ENCODE measurements around the gene LRG1.

LRG1 gene

DNA sequence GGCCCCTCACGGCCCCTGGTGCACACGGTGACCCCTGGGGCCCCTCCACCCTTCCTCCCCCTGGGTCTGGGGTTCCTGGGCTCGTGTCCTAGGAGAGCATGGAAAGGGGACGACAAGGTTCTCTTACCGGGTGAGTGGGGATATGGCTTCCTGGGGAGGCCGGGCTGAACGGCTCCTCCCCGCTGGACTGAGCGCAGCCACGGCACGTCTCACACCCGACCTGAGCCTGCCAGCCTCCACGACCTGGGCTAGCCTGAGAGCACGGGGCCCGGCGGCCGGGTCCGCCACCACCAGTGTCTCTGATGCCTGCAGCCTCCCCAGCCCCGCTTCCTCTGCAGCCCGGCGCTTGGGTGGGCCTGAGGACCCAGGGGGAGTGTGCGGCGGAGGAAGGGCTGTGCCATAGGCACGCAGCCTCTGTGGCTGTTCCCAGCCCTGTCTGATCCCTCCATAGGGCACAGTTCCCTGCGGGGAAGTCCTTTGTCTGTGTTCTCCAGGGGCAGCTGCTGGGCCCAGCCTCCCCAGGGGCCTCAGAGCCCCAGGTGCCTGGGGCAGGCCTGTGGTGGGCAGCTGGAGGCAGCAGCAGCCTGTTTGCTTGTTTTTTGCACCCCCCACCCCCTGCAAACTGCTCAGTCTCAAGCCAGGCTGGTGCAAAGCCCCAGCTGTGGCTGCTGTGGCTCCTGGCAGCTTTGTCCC is 36.6 kb downstream of the LRG1 start:
- Mint-ChIP-seq H3K4me1 (peaks cover 14% of the 10 kb centered on the region), H3K36me3 (peaks cover 27% of the 10 kb centered on the region), H3K9me3 (no peaks in the 10 kb centered on the region), H3K4me3 (no peak overlapping the region), H3K27ac (no peak overlapping the region)
- no peak for ATAC-seq
- DNase-seq (ENCODE audit: low spot score in 2 of 2), result no peak

DNA sequence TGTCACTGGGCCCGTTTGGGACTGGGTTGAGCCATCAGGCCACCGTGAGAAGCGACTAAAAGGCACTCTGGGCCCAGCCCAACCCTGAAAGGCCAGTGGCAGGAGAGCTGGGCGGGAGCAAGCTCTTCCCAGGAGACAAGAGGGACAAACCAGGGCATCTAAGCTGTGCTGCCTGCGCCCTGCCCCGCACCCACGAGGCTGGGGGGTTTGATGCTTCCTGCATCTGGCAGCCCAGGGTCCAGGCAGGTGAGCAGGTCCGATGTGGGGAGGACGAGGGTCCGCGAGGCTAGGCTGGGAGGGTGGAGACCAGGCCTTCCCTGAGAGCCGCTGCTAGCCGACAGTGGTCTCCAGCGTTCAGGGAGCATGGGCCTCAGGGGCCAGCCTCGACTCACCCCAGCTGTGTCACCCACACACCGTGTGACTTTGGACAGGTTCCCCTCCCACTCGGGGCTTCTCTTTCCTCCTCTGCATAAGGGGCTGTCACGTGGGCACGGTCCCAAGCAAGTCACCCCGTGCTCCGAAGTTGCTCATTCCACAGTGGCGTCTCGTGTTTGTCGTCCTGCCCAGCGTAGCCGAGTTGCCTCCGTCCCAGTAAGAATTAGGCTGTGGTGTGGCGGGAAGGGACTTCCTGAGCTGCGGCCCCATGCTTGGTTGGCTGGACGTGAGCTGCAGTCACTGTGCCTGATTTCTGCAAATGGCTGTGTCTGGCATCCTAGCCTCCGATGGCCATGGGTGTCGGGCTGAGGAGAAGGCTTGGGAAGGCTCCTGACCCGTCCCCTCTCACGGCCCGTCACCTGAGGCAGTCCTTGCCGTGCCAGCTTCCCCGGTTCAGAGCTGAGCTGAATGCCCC is 37.3 kb downstream of the LRG1 start:
- DNase-seq (ENCODE audit: low spot score in 2 of 2), result no peak
- Mint-ChIP-seq H3K36me3 (peaks cover 27% of the 10 kb centered on the region), H3K27ac (no peak overlapping the region), H3K9me3 (no peaks in the 10 kb centered on the region), H3K4me3 (no peak overlapping the region), H3K4me1 (peaks cover 14% of the 10 kb centered on the region)
- no peak for ATAC-seq

DNA sequence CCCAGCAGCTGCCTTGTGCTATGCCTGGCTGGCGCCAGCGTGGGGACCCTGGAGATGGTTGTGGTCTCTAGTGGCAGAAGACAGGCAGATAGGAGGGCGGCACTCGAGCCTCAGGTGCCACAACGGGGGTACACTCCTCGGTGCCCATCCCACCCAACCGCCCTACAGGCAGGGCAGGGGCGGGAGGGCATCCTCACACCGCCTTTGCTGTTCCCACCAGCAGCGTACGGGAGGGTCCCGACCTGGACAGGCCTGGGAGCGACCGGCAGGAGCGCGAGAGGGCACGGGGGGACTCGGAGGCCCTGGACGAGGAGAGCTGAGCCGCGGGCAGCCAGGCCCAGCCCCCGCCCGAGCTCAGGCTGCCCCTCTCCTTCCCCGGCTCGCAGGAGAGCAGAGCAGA is 38.1 kb downstream of the LRG1 start:
- no peaks in the 10 kb centered on the region for H3K9me3 Mint-ChIP-seq
- peaks cover 27% of the 10 kb centered on the region for H3K36me3 Mint-ChIP-seq
- no peak overlapping the region for H3K27ac Mint-ChIP-seq
- ATAC-seq, result no peak
- DNase-seq (ENCODE audit: low spot score in 2 of 2), result no peak
- no peak overlapping the region for H3K4me3 Mint-ChIP-seq
- peaks cover 12% of the 10 kb centered on the region for H3K4me1 Mint-ChIP-seq

DNA sequence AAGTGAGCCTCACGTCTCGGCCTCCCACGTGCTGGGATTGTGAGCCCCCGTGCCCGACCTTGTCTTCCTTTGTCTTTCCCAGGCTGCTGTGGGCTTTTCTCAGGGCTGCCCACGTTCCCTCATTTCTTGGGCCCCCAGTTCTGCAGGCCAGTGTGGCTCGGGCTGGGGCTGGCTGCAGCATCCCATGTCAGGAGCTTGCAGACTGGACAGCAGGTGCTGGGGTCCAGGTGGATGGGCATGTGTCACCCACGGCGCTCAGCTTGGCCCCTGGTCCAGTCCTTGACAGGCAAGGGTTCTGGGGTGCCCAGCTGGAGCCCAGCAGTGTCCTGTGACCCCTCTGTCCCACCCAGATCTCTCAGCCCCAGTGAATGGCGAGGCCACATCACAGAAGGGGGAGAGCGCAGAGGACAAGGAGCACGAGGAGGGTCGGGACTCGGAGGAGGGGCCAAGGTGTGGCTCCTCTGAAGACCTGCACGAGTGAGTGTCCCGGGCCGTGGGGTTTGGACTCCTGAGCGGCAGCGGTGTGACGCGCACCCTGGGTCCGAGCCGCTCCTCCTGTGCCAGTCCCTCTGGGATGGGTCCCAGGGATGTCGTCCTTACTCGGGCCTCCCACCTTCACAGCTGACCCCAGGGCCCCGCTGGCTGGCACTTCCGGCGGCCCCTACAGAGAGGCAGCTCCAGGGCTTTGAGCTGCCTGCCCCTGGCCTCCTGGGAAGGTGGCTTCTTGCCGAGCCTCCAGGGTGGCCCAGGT is 38.8 kb downstream of the LRG1 start:
- H3K4me1 Mint-ChIP-seq, result peaks cover 5% of the 10 kb centered on the region
- H3K4me3 Mint-ChIP-seq, result no peak overlapping the region
- ATAC-seq (no peak), DNase-seq (ENCODE audit: low spot score in 2 of 2) (no peak)
- H3K27ac Mint-ChIP-seq, result no peak overlapping the region
- no peaks in the 10 kb centered on the region for H3K9me3 Mint-ChIP-seq
- peaks cover 25% of the 10 kb centered on the region for H3K36me3 Mint-ChIP-seq

DNA sequence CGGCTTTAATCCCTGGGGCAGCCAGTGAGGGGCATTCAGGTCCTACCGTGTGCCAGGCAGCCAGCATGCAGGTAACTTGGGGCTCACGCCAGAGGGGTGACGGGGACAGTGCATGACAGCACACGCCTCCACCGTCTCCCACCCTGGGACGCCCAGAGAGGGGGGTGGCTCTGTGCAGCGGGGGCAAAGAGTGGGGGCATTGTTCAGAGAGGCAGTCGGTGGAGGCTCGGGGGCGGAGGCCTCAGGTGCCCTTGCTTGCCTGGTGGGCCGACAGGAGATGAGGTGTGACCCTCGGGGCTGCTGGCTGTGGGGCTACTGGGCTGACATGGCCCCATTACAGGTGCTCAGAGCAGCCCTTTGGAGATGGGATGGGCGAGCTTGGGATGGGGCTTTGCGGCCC is 40.0 kb downstream of the LRG1 start:
- peaks cover 31% of the 10 kb centered on the region for H3K36me3 Mint-ChIP-seq
- no peaks in the 10 kb centered on the region for H3K9me3 Mint-ChIP-seq
- H3K27ac Mint-ChIP-seq, result no peak overlapping the region
- DNase-seq (ENCODE audit: low spot score in 2 of 2) (no peak), ATAC-seq (no peak)
- no peaks in the 10 kb centered on the region for H3K4me1 Mint-ChIP-seq
- no peak overlapping the region for H3K4me3 Mint-ChIP-seq

DNA sequence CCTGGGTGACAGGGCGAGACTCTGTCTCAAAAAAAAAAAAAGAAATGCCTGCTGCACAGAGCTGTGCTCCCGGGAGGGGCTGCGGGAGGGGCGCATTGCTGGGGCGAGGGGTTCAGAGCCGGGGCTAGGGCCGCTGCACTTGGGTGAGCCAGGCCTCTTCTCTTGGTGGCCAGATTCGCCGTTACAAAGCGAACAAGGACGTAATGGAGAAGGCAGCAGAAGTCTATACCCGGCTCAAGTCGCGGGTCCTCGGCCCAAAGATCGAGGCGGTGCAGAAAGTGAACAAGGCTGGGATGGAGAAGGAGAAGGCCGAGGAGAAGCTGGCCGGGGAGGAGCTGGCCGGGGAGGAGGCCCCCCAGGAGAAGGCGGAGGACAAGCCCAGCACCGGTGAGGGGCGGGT is 40.5 kb downstream of the LRG1 start:
- ATAC-seq (no peak), DNase-seq (ENCODE audit: low spot score in 2 of 2) (no peak)
- no peaks in the 10 kb centered on the region for H3K9me3 Mint-ChIP-seq
- no peak overlapping the region for H3K4me3 Mint-ChIP-seq
- H3K27ac Mint-ChIP-seq, result no peak overlapping the region
- peaks cover 35% of the 10 kb centered on the region for H3K36me3 Mint-ChIP-seq
- H3K4me1 Mint-ChIP-seq, result no peaks in the 10 kb centered on the region

DNA sequence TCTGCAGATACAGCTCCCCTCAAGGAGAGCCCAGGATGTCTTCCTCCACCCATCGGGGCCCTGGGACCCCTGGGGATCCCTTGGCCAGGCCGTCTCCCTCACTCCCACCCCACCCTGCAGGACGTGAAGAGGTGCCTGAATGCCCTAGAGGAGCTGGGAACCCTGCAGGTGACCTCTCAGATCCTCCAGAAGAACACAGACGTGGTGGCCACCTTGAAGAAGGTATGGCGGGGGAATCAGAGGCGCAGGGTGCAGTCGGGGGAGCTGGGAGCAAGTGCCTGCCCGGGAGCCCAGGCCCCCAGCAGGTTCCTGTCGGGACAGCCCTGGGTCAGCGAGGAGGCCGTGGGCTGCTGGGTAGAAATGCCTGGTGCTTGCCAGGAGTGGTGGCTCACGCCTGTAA is 41.1 kb downstream of the LRG1 start:
- DNase-seq (ENCODE audit: low spot score in 2 of 2) (no peak), ATAC-seq (no peak)
- Mint-ChIP-seq H3K9me3 (no peaks in the 10 kb centered on the region), H3K4me1 (no peaks in the 10 kb centered on the region), H3K4me3 (no peak overlapping the region), H3K27ac (no peak overlapping the region), H3K36me3 (peaks cover 35% of the 10 kb centered on the region)

DNA sequence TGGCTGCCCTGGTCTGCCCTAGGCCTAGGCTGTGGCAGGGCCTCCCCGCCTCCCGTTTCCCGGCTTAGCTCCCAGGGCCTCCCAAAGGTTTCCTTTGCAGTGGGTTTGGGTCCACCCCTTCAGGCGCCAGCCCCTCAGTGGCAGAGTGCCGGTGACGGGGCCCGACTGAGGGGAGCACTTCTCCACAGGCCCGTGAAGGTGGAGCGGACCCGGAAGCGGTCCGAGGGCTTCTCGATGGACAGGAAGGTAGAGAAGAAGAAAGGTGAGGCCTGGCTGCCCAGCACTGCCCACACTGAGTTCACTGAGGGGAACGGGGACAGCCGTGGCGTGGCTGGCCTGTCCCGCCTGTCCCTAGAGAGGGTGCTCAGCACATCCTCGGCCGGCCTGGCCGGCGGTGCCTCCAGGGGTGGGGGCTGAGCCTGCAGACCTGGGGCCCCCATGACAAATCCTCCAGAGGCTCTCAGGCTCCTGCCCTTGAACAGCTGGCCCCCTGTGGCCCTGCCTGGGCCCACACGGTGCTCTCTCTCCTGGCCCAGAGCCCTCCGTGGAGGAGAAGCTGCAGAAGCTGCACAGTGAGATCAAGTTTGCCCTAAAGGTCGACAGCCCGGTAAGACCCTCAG is 42.0 kb downstream of the LRG1 start:
- Mint-ChIP-seq H3K36me3 (peaks cover 33% of the 10 kb centered on the region), H3K27ac (no peak overlapping the region), H3K9me3 (no peaks in the 10 kb centered on the region), H3K4me1 (no peaks in the 10 kb centered on the region), H3K4me3 (no peak overlapping the region)
- no peak for DNase-seq (ENCODE audit: low spot score in 2 of 2)
- no peak for ATAC-seq

DNA sequence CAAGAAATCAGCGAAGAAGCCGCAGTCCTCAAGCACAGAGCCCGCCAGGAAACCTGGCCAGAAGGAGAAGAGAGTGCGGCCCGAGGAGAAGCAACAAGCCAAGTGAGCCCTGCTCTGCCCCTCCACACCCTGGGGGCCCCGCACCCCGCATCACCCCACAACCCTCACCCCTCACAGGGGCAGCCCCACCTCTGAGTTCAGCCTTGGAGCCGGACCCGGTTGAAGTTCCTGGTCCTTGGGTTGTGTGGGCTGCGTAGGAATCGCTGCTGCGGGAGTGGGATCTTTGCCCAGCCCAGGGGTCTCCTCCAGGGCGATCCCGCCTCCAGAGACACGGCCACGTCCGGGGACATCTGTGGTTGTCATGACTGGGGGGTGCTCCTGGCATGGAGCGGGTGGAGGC is 43.5 kb downstream of the LRG1 start:
- DNase-seq (ENCODE audit: low spot score in 2 of 2) (no peak), ATAC-seq (no peak)
- Mint-ChIP-seq H3K9me3 (no peaks in the 10 kb centered on the region), H3K4me3 (no peak overlapping the region), H3K27ac (no peak overlapping the region), H3K36me3 (peaks cover 27% of the 10 kb centered on the region), H3K4me1 (no peaks in the 10 kb centered on the region)

DNA sequence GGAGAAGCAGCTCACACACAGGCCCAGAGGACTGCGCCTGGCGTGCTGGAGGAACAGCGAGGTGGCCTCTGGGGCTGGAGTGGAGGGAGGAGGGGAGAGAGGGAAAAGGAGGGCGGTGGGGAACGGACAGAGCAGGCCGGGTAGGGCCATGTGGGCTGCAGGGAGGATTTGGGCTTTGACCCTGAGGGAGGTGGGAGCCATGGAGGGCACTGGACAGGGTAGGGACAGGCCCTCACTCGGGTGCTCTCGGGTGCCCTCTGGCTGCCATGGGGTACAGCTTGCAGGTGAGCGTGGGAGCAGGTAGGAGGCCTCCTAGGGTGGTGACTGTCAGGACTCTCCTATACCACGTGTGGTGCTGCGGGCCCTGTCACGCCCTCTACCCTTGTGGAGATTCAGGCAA is 44.4 kb downstream of the LRG1 start:
- H3K27ac Mint-ChIP-seq, result no peak overlapping the region
- no peak for ATAC-seq
- H3K4me1 Mint-ChIP-seq, result no peaks in the 10 kb centered on the region
- H3K4me3 Mint-ChIP-seq, result no peak overlapping the region
- no peak for DNase-seq (ENCODE audit: low spot score in 2 of 2)
- H3K36me3 Mint-ChIP-seq, result peaks cover 27% of the 10 kb centered on the region
- H3K9me3 Mint-ChIP-seq, result no peaks in the 10 kb centered on the region

DNA sequence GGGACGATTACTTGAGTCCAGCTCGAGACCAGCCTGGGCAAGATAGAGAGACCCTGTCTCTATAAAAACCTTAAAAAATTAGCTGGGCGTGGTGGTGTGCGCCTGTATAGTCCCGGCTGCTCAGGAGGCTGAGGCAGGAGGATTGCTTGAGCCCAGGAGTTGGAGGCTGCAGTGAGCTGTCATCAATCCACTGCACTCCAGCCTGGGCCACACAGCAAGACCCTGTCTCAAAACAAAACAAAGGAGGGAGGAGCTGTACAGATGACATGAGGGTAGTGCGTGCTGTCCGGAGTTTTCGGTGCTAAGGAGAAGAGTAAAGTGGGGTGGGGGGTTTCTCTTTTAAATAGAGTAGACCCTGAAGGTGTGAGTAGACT is 45.2 kb downstream of the LRG1 start:
- no peak overlapping the region for H3K27ac Mint-ChIP-seq
- peaks cover 21% of the 10 kb centered on the region for H3K36me3 Mint-ChIP-seq
- no peaks in the 10 kb centered on the region for H3K9me3 Mint-ChIP-seq
- no peaks in the 10 kb centered on the region for H3K4me1 Mint-ChIP-seq
- ATAC-seq (no peak), DNase-seq (ENCODE audit: low spot score in 2 of 2) (no peak)
- no peak overlapping the region for H3K4me3 Mint-ChIP-seq

DNA sequence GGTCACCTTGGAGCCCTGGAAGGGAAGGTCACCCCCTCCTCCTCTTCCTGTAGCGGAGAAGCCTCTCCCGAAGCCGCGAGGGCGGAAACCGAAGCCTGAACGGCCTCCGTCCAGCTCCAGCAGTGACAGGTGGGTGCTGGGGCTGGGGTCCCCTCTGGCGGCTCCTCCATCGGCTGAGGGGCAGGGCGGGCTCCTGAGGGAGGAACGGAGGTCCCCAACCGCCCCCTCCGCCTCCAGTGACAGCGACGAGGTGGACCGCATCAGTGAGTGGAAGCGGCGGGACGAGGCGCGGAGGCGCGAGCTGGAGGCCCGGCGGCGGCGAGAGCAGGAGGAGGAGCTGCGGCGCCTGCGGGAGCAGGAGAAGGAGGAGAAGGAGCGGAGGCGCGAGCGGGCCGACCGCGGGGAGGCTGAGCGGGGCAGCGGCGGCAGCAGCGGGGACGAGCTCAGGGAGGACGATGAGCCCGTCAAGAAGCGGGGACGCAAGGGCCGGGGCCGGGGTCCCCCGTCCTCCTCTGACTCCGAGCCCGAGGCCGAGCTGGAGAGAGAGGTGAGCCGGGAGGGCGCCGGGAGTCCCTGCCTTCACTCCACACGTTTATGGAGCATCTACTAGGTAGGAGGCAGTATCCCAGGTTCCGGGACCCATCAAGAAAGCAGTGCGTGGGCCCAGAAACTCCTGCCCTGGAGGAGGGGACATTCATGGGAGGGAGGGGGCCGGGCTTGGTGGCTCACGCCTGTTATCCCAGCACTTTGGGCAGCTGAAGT is 45.7 kb downstream of the LRG1 start:
- H3K4me1 Mint-ChIP-seq, result no peaks in the 10 kb centered on the region
- H3K4me3 Mint-ChIP-seq, result no peak overlapping the region
- DNase-seq (ENCODE audit: low spot score in 2 of 2) (no peak), ATAC-seq (no peak)
- peaks cover 22% of the 10 kb centered on the region for H3K36me3 Mint-ChIP-seq
- no peaks in the 10 kb centered on the region for H3K9me3 Mint-ChIP-seq
- no peak overlapping the region for H3K27ac Mint-ChIP-seq

DNA sequence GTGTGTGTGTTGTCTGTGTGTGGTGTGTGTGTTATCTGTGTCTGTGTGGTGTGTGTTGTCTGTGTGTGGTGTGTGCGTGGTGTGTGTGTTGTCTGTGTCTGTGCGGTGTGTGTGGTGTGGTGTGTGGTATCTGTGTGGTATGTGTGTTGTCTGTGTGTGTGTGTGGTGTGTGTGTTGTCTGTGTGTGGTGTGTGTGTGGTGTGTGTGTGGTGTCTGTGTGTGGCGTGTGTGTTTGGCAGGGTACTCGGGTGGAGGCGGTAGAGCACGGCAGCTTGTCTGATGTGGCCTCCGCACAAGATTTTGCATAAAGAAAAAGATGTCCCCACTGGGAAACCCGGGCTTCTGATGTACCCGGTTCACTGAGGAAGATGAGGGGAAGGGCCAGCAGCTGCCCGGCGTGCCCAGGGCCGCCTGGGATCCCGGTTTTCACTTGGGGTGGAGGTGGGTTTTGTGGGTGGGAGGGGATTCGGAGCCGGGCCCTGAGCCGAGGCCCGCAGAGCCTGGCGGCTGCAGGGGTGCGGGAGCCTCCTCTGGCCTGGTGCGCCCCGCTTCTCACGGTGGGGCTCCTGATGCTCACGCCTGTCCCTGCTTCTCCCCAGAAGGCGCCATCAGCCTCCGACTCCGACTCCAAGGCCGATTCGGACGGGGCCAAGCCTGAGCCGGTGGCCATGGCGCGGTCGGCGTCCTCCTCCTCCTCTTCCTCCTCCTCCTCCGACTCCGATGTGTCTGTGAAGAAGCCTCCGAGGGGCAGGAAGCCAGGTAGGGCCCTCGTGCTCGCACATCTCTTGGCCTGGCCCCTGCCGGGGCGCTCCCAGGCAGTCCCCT is 46.5 kb downstream of the LRG1 start:
- DNase-seq (ENCODE audit: low spot score in 2 of 2) (no peak), ATAC-seq (no peak)
- Mint-ChIP-seq H3K4me1 (no peaks in the 10 kb centered on the region), H3K27ac (no peak overlapping the region), H3K9me3 (no peaks in the 10 kb centered on the region), H3K36me3 (peaks cover 29% of the 10 kb centered on the region), H3K4me3 (no peak overlapping the region)
